Right renal cortex interstitium (tissue), 3 donors: ENCODE measurements around the gene RMI2. TPM values are rescaled to one million over a fixed set of nuclear protein-coding genes. Genes with fewer than 3 reads are reported as not detected.
"Not testable (repeated sequence)": the region's sequence is repeated elsewhere in the genome, so short reads cannot be mapped to it uniquely, and the experiment has no call there.

ENCODE experiments used
- DNase-seq, 3 donors: peaks; one replicate each; pipeline ENCODE4 v3.0.0-alpha.2; 2013; ENCODE audit warnings: low read depth in 3 of 3, low spot score in 2 of 3
- polyA plus RNA-seq, 3 donors: library from polyadenylated mRNA; unstranded; fragments of 120-200 nt; gene quantifications; one replicate each; pipeline ENCODE4 v1.2.1, GENCODE V29; 2013; ENCODE audit not compliant: insufficient read length in 3 of 3

The RMI2 gene
- polyA plus RNA-seq, result 10 to 100 TPM; 26.3 to 37.1 (median 26.7) TPM

- peak; percentile 91 to 94 (median 93) for DNase-seq
Observed at GRCh38 chr16:11345040-11345862, at the start of gene RMI2. TSS of gene RMI2 (plus strand) at chr16:11345459. CDS start at chr16:11345472, 13 bp downstream.

DNA sequence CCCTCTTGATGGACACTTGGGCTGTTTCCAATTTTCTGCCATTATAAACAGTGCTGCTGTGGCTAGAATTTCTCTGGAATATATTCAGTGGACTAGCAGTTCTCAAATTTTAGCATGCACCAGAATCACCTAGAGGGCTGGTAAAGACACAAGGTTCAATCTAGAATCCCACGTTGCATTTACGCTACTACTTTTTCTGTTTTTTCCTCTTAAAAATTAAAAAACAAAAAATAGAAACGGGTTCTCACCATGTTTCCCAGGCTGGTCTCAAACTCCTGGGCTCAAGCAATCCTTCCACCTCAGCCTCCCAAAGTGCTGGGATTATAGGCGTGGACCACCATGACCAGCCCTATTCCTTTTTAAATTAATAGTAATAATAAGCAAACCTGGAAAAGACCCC is 49.6 kb upstream of the RMI2 start:
- DNase-seq, result no peak

GRCh38 chr16:11296351-11296705 is 48.9 kb upstream of the RMI2 start:
- DNase-seq, result no peak

- DNase-seq, result no peak
Observed at GRCh38 chr16:11296706-11297491, 48.4 kb upstream of the RMI2 start.

DNA sequence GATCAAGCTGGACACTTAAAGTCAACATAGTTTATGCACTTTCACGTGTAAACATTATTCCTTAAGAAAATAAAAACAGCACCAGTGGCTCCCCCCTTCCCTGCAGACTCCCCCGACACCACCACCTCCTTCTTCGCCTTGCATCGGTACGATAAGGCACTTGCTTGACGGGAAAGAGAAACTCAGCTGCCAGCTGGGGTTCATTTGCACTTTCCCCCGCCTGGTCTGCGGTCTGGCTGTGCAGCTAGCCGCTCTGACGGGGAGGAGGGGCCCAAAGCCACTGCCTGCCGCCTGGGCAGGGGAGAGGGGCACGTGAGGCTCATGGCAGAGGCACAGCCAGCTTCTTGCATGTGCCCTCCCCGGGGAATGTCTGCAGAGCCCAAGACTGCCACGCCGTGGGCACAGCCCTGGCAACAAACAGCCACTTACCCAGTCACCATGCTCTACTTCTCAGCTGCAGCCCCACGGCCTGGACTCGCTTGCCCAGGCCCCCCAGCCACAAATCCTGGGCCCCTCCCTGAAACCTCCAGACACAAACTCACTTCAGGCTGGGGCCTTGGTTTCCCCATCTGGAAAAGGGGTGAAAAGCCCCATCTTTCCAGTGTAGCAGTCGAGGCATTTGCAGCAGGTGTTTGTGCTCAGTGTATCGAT is 47.6 kb upstream of the RMI2 start:
- peak in 1 of 3 donors; percentile 47 for DNase-seq

- DNase-seq, result no peak
Observed at GRCh38 chr16:11298143-11298900, 46.9 kb upstream of the RMI2 start.

- DNase-seq, result not testable (repeated sequence)
Observed at GRCh38 chr16:11298950-11299547, 46.2 kb upstream of the RMI2 start.

GRCh38 chr16:11299865-11300559 is 45.2 kb upstream of the RMI2 start:
- DNase-seq, result no peak

DNA sequence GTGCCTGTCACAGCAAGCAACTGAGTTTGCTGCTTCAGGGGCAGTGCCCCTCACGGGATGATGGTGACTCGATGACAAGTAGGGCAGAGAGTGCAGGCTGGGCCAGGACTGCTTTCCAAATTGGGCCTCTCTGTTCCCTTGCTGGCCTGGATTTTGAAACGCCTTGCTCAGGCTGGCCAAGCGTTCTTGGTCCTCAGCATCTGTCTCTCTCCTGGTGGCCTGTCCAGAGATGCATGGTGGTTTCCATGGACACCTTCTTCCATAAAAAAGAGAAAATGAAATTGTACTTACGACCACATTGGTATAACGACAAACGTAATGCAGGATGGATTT is 44.7 kb upstream of the RMI2 start:
- no peak for DNase-seq

- DNase-seq, result no peak
Observed at GRCh38 chr16:11301645-11302501, 43.4 kb upstream of the RMI2 start.

DNA sequence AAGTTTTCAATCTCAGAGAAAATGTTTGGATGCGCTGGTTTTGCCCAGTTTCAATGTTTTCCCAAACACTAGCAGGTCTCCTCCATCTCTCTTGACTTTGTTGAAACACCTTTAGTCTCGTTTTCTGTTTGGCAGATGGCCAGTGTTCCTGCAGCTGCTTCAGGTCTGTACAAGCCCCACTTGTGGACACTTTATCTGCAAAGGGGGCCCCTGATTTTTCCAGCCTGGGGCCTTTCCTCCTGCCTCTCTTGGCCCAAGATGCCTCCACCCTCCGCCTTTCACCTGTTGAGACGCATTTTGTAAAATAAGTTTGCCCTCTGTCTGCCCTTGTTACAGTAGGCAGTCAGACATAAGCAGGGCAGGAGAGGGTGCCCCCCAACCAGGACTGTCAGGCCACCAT is 42.3 kb upstream of the RMI2 start:
- no peak for DNase-seq

DNA sequence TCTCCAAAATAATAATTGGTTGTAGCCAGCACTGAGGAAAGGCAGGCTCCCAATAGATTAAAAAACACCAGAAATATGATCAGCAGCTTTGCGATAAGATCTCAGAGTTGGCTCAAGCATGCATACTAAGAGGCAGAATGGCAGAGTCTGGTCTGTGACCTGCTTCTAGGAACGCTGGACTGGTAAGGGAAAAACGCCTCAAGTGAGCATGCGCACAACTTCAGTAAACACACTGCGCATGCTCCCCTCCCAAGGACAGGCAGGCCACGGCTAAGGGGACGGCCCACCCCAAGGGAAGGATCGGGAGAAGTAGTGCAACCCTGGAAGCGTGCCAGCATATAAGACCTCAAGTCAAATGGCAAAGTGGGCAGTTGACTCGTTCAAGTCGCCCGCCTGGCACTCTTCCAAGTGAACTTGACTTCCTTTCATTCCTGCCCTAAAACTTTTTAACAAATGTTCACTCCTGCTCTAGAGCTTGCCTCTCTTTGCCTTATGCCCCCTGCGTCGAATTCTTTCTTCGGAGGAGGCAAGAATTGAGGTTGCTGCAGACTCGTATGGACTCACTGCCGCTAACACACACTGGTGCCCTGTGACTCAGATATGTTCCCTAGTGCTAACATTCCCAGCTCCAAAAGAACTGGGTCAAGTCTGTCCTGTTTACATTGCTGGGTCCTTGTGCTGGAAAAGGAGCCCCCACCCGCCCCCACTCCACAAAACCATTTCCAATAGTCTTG is 41.7 kb upstream of the RMI2 start:
- DNase-seq, result no peak

DNA sequence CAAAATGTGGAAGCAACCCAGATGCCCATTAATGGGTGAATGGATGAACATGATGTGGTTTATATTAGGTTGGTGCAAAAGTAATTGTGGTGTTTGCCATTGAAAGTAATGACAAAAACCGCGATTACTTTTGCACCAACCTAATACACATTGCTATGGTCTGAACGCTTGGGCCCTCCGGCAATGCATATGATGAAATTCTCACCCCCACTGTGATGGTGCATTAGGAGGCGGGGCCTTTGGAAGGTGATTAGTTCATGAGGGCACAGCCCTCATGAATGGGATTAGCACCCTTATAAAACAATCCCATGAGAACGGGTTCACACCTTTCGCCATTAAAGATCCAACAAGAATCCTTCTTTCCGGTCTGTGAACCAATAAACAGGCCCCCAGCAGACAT is 38.9 kb upstream of the RMI2 start:
- DNase-seq, result no peak

GRCh38 chr16:11306997-11307638 is 38.1 kb upstream of the RMI2 start:
- DNase-seq, result no peak

DNA sequence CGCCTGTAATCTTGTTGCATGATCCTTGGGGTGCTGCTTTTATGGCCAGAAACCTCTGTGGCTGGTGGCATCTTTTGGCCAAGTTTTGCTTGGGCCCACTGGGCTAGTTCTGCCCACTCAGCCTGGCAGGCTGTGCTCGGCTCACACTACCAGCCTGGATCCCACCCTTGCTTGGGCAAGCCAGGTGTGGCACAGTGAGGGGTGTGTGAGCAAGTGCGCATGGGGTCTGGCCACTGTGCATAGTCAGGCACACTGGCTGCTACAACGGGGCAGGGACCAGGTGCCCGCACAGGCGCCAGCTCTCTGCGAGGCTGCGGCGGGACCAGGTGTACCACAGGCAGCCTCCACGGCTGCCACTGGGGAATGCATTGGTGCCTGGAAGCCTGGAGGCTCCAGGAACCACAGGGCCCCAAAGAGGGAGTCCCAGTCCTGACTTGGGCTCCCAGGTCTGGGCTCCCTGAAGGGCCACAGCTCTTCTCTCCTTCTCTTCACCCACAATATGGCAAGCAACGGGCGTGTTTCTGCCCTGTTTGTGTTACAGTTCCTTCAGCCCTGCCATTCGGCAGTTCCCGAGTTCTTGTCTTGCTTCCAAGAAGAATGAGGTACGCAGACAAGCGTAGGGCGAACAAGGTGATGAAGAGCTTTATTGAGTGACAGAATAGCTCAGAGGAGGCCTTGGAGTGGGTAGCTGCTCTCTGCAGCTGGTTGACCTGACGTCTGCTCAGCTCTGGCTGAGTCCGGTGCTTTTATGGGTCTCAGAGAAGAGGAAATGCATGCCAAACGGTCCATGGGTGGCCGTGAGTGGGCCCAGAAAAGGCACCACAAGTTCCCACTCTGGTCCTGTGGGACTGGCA is 37.4 kb upstream of the RMI2 start:
- no peak for DNase-seq

- DNase-seq, result no peak
Observed at GRCh38 chr16:11308493-11309283, 36.6 kb upstream of the RMI2 start.
